ENCODE measurements around the gene GPD1.
A peak's percentile ranks its signal among the peaks of the same experiment; 100 is the strongest.

The GPD1 gene

DNA sequence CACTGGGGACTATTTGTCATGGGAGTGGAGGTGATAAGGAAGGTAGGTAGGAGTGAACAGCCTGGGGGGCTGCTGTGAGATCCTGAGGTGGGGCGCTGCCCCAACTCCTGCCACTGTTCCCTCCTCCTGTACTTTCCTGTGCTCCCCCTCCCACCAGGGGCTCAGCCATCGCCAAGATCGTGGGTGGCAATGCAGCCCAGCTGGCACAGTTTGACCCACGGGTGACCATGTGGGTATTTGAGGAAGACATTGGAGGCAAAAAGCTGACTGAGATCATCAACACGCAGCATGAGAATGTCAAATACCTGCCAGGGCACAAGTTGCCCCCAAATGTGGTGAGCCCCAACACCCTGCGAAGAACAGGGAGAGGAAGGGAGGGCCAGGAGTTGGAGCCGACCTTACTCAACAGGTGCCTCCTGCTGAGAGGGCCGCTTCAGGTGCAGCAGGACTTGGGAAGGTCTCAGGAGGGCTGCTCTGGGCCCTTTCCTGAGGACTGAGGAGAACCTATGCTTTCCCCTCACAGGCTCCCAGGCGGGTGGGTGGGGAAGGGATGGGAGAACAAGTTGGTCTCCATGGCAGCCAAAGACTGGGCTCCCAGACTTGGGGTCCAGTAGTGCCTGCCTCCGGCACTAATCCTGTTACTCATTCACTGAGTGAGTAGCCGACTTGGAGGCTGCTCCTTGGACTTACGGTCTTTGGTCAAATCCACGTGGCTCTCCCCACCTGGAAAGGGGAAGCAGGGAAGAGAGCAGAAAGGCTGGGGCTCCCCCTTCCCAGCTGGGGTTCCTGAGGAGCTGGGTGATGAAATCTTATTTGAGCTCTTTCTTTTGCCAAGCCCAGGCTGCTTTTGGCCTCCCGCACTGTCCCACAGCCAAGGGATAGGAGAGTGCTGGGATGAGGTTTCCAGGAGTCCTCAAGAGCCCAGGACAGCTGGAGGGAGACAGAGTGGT is 884 bp downstream of the GPD1 start:
- Histone ChIP-seq H3K4me1 (ENCODE audit: control insufficient read depth, low read depth, low read length) (peaks cover 13% of the 10 kb centered on the region), H3K4me3 (ENCODE audit: low read length) (no peak overlapping the region), H3K9ac (ENCODE audit: low read length) (no peak overlapping the region), H3K36me3 (ENCODE audit: control insufficient read depth, low read depth, low read length) (peaks cover 18% of the 10 kb centered on the region), H3K27me3 (ENCODE audit: control insufficient read depth, insufficient read depth, low read length) (no peaks in the 10 kb centered on the region), H3K9me3 (ENCODE audit: control insufficient read depth, low read depth, low read length) (no peaks in the 10 kb centered on the region), H3K27ac (ENCODE audit: low read length) (no peak overlapping the region)

GRCh38 chr12:50105913-50106450 is 2.2 kb downstream of the GPD1 start:
- Histone ChIP-seq H3K27ac (ENCODE audit: low read length) (no peak overlapping the region), H3K36me3 (ENCODE audit: control insufficient read depth, low read depth, low read length) (peaks cover 8% of the 10 kb centered on the region), H3K4me1 (ENCODE audit: control insufficient read depth, low read depth, low read length) (peaks cover 24% of the 10 kb centered on the region), H3K9ac (ENCODE audit: low read length) (no peak overlapping the region), H3K4me3 (ENCODE audit: low read length) (no peak overlapping the region), H3K27me3 (ENCODE audit: control insufficient read depth, insufficient read depth, low read length) (no peaks in the 10 kb centered on the region), H3K9me3 (ENCODE audit: control insufficient read depth, low read depth, low read length) (no peaks in the 10 kb centered on the region)

GRCh38 chr12:50106907-50107306 is 3.1 kb downstream of the GPD1 start:
- peaks cover 24% of the 10 kb centered on the region for H3K4me1 ChIP-seq (ENCODE audit: control insufficient read depth, low read depth, low read length)
- no peak overlapping the region for H3K4me3 ChIP-seq (ENCODE audit: low read length)
- peaks cover 5% of the 10 kb centered on the region for H3K36me3 ChIP-seq (ENCODE audit: control insufficient read depth, low read depth, low read length)
- no peaks in the 10 kb centered on the region for H3K9me3 ChIP-seq (ENCODE audit: control insufficient read depth, low read depth, low read length)
- H3K9ac ChIP-seq (ENCODE audit: low read length) = no peak overlapping the region
- H3K27me3 ChIP-seq (ENCODE audit: control insufficient read depth, insufficient read depth, low read length) = no peaks in the 10 kb centered on the region
- H3K27ac ChIP-seq (ENCODE audit: low read length) = no peak overlapping the region

DNA sequence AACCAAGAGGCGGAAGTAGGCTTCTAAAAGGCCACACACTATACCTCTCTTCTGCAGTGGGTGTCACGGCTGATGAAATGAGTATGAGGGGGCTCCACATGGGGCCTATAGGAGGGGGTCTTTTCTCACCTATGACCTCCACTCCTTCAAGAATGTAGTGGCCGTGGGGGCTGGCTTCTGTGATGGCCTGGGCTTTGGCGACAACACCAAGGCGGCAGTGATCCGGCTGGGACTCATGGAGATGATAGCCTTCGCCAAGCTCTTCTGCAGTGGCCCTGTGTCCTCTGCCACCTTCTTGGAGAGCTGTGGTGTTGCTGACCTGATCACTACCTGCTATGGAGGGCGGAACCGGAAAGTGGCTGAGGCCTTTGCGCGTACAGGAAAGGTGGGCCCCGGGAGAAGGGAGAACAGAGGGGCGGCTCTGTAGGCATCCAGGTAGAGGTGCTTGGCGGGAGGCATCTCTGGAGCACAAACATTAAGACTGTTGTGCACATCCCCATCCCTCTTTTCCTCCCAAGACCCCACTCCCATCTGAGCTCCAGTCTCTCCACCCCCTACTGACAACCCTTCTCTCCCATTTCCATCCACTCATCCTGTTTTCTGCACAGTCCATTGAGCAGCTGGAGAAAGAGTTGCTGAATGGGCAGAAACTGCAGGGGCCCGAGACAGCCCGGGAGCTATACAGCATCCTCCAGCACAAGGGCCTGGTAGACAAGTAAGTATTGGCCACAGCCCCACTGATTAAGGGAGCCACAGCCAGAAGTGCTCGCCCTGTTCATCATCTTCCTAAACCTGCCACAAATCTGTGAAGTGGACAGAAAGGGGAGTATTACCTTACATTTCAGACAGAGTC is 3.8 kb downstream of the GPD1 start:
- no peak overlapping the region for H3K4me3 ChIP-seq (ENCODE audit: low read length)
- H3K9me3 ChIP-seq (ENCODE audit: control insufficient read depth, low read depth, low read length) = no peaks in the 10 kb centered on the region

GRCh38 chr12:50109319-50109718 is 5.5 kb downstream of the GPD1 start:
- no peaks in the 10 kb centered on the region for H3K36me3 ChIP-seq (ENCODE audit: control insufficient read depth, low read depth, low read length)
- no peak overlapping the region for H3K4me3 ChIP-seq (ENCODE audit: low read length)
- H3K9ac ChIP-seq (ENCODE audit: low read length) = no peak overlapping the region
- no peaks in the 10 kb centered on the region for H3K9me3 ChIP-seq (ENCODE audit: control insufficient read depth, low read depth, low read length)
- peaks cover 15% of the 10 kb centered on the region for H3K4me1 ChIP-seq (ENCODE audit: control insufficient read depth, low read depth, low read length)
- no peak overlapping the region for H3K27ac ChIP-seq (ENCODE audit: low read length)
- H3K27me3 ChIP-seq (ENCODE audit: control insufficient read depth, insufficient read depth, low read length) = no peaks in the 10 kb centered on the region

More for the DNA sequence above, 3.8 kb downstream of the GPD1 start:
- Histone ChIP-seq H3K9ac (ENCODE audit: low read length) (no peak overlapping the region), H3K27me3 (ENCODE audit: control insufficient read depth, insufficient read depth, low read length) (no peaks in the 10 kb centered on the region), H3K27ac (ENCODE audit: low read length) (no peak overlapping the region), H3K36me3 (ENCODE audit: control insufficient read depth, low read depth, low read length) (no peaks in the 10 kb centered on the region), H3K4me1 (ENCODE audit: control insufficient read depth, low read depth, low read length) (peaks cover 23% of the 10 kb centered on the region)

DNA sequence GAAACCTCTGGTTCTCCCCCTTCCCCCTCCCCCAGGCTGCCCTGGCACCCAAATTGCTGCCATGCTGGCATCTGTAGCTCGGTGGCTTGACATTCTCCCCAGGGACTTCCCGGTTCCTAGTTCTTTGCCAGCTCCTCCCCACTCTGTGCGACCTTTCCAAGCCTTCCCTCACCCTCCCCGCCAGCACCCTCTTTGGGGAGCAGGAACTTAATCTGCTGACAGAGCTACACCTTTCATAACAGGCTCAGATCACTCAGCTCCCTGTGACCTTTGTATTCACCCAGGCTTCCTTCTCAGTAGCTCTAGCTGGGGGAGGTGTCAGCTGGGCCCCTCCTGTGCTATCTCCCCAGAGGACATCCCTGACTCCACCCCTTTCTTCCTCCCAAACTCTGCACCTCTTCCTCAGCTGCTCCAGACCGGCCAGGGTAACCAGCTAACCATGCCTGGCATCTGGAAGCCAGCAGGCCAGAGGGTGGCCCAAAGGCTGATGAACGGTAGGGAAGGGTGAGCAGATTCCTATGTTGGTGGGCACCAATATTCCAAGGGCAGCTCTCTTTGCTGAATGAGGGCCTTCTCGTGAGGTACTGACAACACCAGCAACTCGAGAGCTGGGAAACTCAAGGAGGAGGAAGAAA is 6.4 kb downstream of the GPD1 start:
- H3K4me1 ChIP-seq (ENCODE audit: control insufficient read depth, low read depth, low read length) = peaks cover 15% of the 10 kb centered on the region
- no peaks in the 10 kb centered on the region for H3K27me3 ChIP-seq (ENCODE audit: control insufficient read depth, insufficient read depth, low read length)
- H3K36me3 ChIP-seq (ENCODE audit: control insufficient read depth, low read depth, low read length) = no peaks in the 10 kb centered on the region
- no peak overlapping the region for H3K4me3 ChIP-seq (ENCODE audit: low read length)
- H3K9ac ChIP-seq (ENCODE audit: low read length) = no peak overlapping the region
- H3K9me3 ChIP-seq (ENCODE audit: control insufficient read depth, low read depth, low read length) = no peaks in the 10 kb centered on the region
- H3K27ac ChIP-seq (ENCODE audit: low read length) = no peak overlapping the region

DNA sequence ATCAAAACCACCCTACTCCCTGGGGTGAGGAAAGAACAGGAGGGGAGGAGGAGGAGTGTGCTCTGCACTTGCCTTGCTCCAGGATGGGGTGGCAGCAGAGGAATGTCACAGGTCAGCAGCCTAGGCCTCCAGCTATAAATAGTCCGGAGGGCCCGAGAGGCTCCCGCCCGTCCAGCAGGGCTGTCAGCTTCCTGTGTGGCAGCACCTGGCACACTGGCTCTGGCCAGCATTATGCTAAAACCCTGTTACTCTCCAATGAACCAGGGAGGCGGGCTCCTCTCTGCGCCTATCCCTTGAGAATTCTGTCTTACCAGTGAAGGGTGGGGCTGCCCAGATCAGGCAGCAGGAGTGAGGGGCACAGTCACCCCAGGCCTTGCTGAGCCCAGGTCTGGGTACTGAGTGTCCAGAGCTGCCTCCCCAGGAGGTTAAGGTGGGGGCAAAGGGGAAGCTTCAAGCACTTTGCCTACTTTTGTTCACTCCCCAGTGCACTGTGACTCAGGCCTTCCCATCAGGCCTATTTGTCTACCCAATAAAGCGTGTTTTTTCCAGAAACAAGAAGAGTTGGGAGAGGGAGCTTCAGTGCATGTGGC is 7.0 kb downstream of the GPD1 start:
- Histone ChIP-seq H3K27ac (ENCODE audit: low read length) (no peak overlapping the region), H3K4me3 (ENCODE audit: low read length) (peak overlapping the region; percentile 59), H3K9me3 (ENCODE audit: control insufficient read depth, low read depth, low read length) (no peaks in the 10 kb centered on the region), H3K9ac (ENCODE audit: low read length) (no peak overlapping the region), H3K27me3 (ENCODE audit: control insufficient read depth, insufficient read depth, low read length) (no peaks in the 10 kb centered on the region), H3K36me3 (ENCODE audit: control insufficient read depth, low read depth, low read length) (no peaks in the 10 kb centered on the region), H3K4me1 (ENCODE audit: control insufficient read depth, low read depth, low read length) (peaks cover 15% of the 10 kb centered on the region)

DNA sequence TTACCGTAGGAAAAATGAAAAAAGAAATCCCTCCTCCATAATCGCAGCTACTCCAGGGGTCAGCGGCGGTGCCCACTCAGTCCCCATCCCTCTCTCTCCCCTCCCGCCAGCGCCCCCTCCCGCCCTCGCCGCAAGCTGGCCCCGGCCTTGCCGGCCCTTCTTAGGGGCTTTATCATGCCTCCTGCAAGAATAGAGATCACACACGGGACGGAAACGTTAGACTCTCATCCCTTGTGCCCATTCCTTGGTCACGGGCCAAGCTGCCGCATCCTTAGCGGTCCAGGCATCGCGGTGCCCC is 7.5 kb downstream of the GPD1 start:
- H3K36me3 ChIP-seq (ENCODE audit: control insufficient read depth, low read depth, low read length) = no peaks in the 10 kb centered on the region
- no peaks in the 10 kb centered on the region for H3K27me3 ChIP-seq (ENCODE audit: control insufficient read depth, insufficient read depth, low read length)
- H3K4me3 ChIP-seq (ENCODE audit: low read length) = peak overlapping the region; percentile 59
- H3K4me1 ChIP-seq (ENCODE audit: control insufficient read depth, low read depth, low read length) = peaks cover 15% of the 10 kb centered on the region
- H3K27ac ChIP-seq (ENCODE audit: low read length) = no peak overlapping the region
- no peaks in the 10 kb centered on the region for H3K9me3 ChIP-seq (ENCODE audit: control insufficient read depth, low read depth, low read length)
- H3K9ac ChIP-seq (ENCODE audit: low read length) = no peak overlapping the region

DNA sequence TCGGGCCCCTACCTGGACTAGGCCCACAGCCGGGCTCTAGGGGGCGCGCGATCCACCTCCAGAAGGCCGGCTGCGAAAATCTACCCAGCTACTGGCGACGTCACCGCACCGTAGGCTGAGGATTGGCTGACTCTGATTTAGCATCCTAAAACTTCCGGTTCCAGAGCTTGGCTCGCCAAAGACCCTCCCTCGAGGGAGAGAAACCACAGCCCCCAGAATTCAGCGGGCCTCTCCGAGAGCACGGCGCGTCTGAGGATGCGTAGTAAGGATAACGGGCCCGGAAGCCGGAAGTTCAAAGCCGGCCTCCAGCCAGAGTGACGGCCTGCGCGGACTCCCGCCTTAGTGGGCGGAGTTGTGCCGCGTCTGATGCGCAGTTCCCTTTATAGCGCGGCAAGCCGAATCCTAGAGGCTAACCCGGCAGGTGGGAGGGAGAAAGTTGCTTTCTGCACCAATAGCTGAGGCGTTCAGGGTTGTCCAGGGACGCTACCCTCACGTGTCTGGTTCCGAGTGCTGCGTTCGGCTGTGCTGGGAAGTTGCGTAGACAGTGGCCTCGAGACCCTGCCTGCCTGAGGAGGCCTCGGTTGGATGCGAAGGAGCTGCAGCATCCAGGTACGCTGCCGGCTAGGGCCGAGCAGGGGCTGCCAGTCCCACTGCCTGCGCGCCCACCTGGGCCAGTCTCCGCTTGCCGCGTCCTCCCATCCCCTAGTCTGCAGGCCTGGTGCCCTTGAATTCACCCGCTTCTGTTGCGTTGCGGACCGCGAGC is 8.1 kb downstream of the GPD1 start, which contains the start of gene COX14:
Gene COX14 (plus strand): TSS at position 544 of the 763 bp plus-strand sequence. CDS start 7,808 bp downstream, outside the sequence.
- no peaks in the 10 kb centered on the region for H3K9me3 ChIP-seq (ENCODE audit: control insufficient read depth, low read depth, low read length)
- peak within 1 kb of the TSS; percentile 78 for H3K4me3 ChIP-seq (ENCODE audit: low read length)
- H3K27me3 ChIP-seq (ENCODE audit: control insufficient read depth, insufficient read depth, low read length) = no peaks in the 10 kb centered on the region
- peak within 1 kb of the TSS; percentile 3 for H3K27ac ChIP-seq (ENCODE audit: low read length)
- H3K36me3 ChIP-seq (ENCODE audit: control insufficient read depth, low read depth, low read length) = no peaks in the 10 kb centered on the region
- H3K4me1 ChIP-seq (ENCODE audit: control insufficient read depth, low read depth, low read length) = peaks cover 15% of the 10 kb centered on the region
- H3K9ac ChIP-seq (ENCODE audit: low read length) = peak within 1 kb of the TSS; percentile 68

DNA sequence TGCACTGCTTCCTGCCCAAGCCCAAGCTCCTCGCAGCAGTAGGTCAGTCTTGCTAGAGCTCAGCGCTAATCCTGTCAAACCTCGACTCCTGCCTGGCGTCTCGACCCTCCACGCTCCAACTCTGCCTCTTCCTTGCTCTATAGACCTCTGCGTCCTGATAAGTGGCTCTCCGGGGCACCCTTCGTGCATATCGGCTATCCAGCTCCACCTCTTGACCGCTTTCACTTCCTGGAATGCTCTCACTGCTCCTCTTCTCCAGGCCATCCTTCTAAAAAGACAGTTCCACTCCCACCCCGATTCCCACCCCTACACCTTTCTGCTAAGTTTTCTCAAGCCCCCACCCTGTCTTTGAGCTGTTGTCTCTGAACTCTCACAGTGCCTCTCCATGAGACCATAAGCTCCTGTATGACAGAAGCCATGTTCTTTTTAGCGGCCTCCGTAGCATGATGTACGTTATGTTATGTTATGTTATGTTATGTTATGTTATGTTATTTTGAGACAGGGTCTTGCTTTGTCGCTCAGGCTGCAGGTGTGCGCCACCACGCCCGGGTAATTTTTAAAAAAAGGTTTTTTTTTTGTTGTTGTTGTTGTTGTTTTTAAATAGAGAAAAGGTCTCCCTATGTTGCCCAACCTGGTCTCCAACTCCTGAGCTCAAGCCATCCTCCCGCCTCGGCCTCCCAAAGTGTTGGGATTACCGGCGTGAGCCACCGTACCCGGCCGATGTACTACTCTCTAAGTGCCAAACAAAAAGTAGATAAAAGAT is 8.8 kb downstream of the GPD1 start:
- Histone ChIP-seq H3K36me3 (ENCODE audit: control insufficient read depth, low read depth, low read length) (no peaks in the 10 kb centered on the region), H3K9ac (ENCODE audit: low read length) (peak overlapping the region; percentile 68), H3K9me3 (ENCODE audit: control insufficient read depth, low read depth, low read length) (no peaks in the 10 kb centered on the region), H3K27me3 (ENCODE audit: control insufficient read depth, insufficient read depth, low read length) (no peaks in the 10 kb centered on the region), H3K27ac (ENCODE audit: low read length) (peak overlapping the region; percentile 3), H3K4me1 (ENCODE audit: control insufficient read depth, low read depth, low read length) (peaks cover 15% of the 10 kb centered on the region), H3K4me3 (ENCODE audit: low read length) (peak overlapping the region; percentile 78)

Data from iPS-18a (cell line).